Measurements from ENCODE around the gene CENPP.

The CENPP gene

DNA sequence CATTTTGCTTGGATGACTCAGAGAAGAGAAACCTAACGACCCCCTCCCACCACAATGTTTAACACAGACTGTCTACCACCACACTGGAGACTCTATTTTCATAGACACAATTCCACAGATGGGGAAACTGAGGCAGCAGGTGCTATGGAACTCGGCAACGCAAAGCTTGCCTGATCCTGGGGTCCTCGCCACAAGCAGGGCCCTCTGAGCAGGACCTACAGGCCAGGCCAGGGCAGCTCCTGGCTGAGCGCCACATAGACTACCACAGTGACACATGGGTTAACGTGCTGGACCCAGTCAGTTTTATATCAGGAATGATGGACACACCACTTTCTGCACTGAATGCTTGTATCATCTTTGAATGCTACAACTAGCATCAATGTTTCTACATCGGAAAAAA lies 332.4 kb downstream of the CENPP start:
- CTCF ChIA-PET: interaction anchor here (0.5 kb wide), 1 partner anchor 338 kb away, joined by 3 read pairs; no protein-coding TSS in a partner anchor
- POLR2A ChIA-PET: no interaction called here
- no peak for DNase-seq (ENCODE audit: extremely low spot score)
- TF ChIP-seq NFRKB (IDR thresholded peaks at IDR 0.05) (no peak), FOXA1 (IDR thresholded peaks at IDR 0.05) (no peak), ARNT (IDR thresholded peaks at IDR 0.05) (no peak), HDGF (IDR thresholded peaks at IDR 0.05; ENCODE audit: borderline replicate concordance) (no peak), SP1 (IDR thresholded peaks at IDR 0.05) (no peak), ZNF384 (IDR thresholded peaks at IDR 0.05) (no peak), SUZ12 (IDR thresholded peaks at IDR 0.05) (no peak), BHLHE40 (IDR thresholded peaks at IDR 0.05; ENCODE audit: borderline replicate concordance) (no peak)

DNA sequence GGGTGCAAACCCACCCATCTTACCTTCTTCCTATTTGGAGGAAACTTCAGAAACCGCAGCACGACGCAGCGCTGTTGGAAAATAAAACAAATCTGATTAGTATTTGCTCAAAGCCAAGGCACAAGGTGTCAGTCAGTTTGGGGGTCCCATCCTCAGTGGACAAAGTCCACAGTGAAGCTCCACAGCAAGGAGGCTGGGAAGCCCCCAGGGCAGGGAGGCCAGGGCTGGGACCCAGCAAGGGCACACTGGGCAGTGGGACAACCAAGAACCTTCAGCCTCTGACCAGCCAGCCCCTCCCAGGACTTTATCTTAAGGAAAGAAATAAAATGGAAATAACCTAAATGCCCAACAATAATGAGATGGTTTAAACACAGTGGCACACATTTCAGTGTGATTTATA lies 332.9 kb downstream of the CENPP start:
- TF ChIP-seq FOXM1 (IDR thresholded peaks at IDR 0.05; ENCODE audit: borderline replicate concordance) (no peak), L3MBTL2 (conservative IDR thresholded peaks at IDR 0.05) (no peak), NFRKB (IDR thresholded peaks at IDR 0.05) (no peak), FOXA1 (IDR thresholded peaks at IDR 0.05) (no peak), ARNT (IDR thresholded peaks at IDR 0.05) (no peak), ELF4 (IDR thresholded peaks at IDR 0.05) (no peak), BHLHE40 (IDR thresholded peaks at IDR 0.05; ENCODE audit: borderline replicate concordance) (no peak), TARDBP (IDR thresholded peaks at IDR 0.05) (no peak), SP1 (IDR thresholded peaks at IDR 0.05) (no peak), FOXK2 (IDR thresholded peaks at IDR 0.05) (no peak), LEF1 (IDR thresholded peaks at IDR 0.05; ENCODE audit: borderline replicate concordance) (no peak), ZNF384 (IDR thresholded peaks at IDR 0.05) (no peak)
- ChIA-PET POLR2A (no interaction called here), CTCF (interaction anchor here (0.5 kb wide), 1 partner anchor 338 kb away, joined by 3 read pairs; no protein-coding TSS in a partner anchor)
- no peak for DNase-seq (ENCODE audit: extremely low spot score)

DNA sequence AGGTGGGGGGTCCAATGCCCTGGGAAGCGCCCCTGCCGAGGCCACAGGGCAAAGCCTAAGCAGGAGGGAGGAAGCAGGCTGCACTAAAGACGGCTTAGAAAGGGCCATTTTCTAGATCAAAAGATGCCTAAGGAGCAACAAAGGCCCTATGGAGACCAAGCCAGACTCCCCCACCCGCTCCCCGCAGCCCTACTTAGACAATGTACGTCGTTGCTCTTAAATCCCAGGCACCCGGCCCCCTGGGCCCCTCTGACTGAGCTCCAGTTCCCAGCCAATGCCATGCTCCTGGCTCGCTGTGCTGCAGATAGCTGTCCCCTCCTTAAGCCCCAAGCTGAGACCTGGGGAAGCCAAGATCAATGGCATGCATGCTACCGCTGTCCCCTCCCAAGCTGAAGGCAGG lies 333.8 kb downstream of the CENPP start:
- TF ChIP-seq FOXA1 (IDR thresholded peaks at IDR 0.05) (no peak), TARDBP (IDR thresholded peaks at IDR 0.05) (no peak)
- CTCF ChIA-PET: interaction anchor here (1.4 kb wide), 1 partner anchor 131 kb away, joined by 5 read pairs; no protein-coding TSS in a partner anchor

DNA sequence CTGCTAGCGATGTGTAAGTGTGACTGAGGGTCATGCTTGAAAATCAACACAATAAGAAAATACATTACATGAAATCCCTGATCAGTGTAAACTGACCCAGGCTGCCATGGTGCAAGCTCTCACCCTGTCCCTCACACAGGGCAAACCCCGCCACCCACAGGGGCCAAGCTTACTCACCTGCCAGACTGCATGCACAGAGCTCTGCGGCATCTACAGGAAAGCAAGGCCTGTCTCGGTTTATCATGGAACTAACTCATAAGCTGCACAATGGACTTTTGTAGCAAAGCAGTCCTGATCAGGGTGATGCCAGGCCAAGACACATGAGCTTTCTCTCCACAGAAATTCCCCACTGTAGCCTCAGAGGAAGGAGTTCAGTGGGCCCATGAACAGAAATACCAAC lies 334.5 kb downstream of the CENPP start:
- ChIA-PET POLR2A (interaction anchor here (1.8 kb wide), 1 partner anchor 10 kb away, joined by 5 read pairs; the partner anchor contains the start of gene IPPK), CTCF (interaction anchor here (1.4 kb wide), 1 partner anchor 131 kb away, joined by 5 read pairs; no protein-coding TSS in a partner anchor)
- TF ChIP-seq SUZ12 (IDR thresholded peaks at IDR 0.05): no peak
- TF ChIP-seq CTBP1 (IDR thresholded peaks at IDR 0.05; ENCODE audit: borderline replicate concordance): no peak
- TF ChIP-seq FOXA1 (IDR thresholded peaks at IDR 0.05): no peak
- TF ChIP-seq SP1 (IDR thresholded peaks at IDR 0.05): no peak
- TF ChIP-seq TARDBP (IDR thresholded peaks at IDR 0.05): no peak
- TF ChIP-seq BHLHE40 (IDR thresholded peaks at IDR 0.05; ENCODE audit: borderline replicate concordance): no peak
- no peak for TF ChIP-seq HDGF (IDR thresholded peaks at IDR 0.05; ENCODE audit: borderline replicate concordance)
- no peak for TF ChIP-seq LEF1 (IDR thresholded peaks at IDR 0.05; ENCODE audit: borderline replicate concordance)
- no peak for TF ChIP-seq FOXM1 (IDR thresholded peaks at IDR 0.05; ENCODE audit: borderline replicate concordance)
- TF ChIP-seq ZNF384 (IDR thresholded peaks at IDR 0.05): no peak
- TF ChIP-seq L3MBTL2 (conservative IDR thresholded peaks at IDR 0.05): no peak
- TF ChIP-seq ELF4 (IDR thresholded peaks at IDR 0.05): no peak
- TF ChIP-seq ARNT (IDR thresholded peaks at IDR 0.05): no peak
- no peak for DNase-seq (ENCODE audit: extremely low spot score)

More for the DNA sequence above, 333.8 kb downstream of the CENPP start:
- POLR2A ChIA-PET: interaction anchor here (1.8 kb wide), 1 partner anchor 11 kb away, joined by 5 read pairs; the partner anchor contains the start of gene IPPK
- no peak for DNase-seq (ENCODE audit: extremely low spot score)

DNA sequence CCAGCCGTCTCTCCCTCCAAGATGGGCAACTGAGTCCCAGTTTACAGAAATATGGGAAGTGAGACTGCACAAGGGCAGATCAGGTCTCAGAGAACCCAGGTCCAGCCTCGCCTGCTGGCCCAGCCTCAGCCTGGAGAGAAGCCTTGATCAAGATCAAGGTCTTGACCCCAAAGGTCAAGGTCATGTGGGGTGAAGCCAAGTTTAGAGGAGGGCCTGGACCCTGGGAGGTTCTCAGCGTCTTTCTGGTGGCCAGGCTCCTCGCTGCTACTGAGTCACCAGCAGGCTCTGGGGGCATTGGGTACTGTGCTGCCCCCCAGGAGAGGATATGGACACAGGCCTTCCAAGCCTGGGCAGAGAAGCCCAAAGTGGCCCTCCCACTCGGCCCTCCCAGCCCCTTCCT lies 335.4 kb downstream of the CENPP start:
- TF ChIP-seq CTBP1 (IDR thresholded peaks at IDR 0.05; ENCODE audit: borderline replicate concordance): no peak
- no peak for TF ChIP-seq FOXM1 (IDR thresholded peaks at IDR 0.05; ENCODE audit: borderline replicate concordance)
- no peak for TF ChIP-seq BHLHE40 (IDR thresholded peaks at IDR 0.05; ENCODE audit: borderline replicate concordance)
- TF ChIP-seq HDGF (IDR thresholded peaks at IDR 0.05; ENCODE audit: borderline replicate concordance): no peak
- TF ChIP-seq ELF4 (IDR thresholded peaks at IDR 0.05): no peak
- no peak for TF ChIP-seq FOXA1 (IDR thresholded peaks at IDR 0.05)
- TF ChIP-seq ARNT (IDR thresholded peaks at IDR 0.05): no peak
- TF ChIP-seq, protein P1, sequence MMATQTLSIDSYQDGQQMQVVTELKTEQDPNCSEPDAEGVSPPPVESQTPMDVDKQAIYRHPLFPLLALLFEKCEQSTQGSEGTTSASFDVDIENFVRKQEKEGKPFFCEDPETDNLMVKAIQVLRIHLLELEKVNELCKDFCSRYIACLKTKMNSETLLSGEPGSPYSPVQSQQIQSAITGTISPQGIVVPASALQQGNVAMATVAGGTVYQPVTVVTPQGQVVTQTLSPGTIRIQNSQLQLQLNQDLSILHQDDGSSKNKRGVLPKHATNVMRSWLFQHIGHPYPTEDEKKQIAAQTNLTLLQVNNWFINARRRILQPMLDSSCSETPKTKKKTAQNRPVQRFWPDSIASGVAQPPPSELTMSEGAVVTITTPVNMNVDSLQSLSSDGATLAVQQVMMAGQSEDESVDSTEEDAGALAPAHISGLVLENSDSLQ (IDR thresholded peaks at IDR 0.05): no peak
- TF ChIP-seq TARDBP (IDR thresholded peaks at IDR 0.05): no peak
- TF ChIP-seq SP1 (IDR thresholded peaks at IDR 0.05): no peak
- no peak for TF ChIP-seq LEF1 (IDR thresholded peaks at IDR 0.05; ENCODE audit: borderline replicate concordance)
- DNase-seq (ENCODE audit: extremely low spot score): no peak
- POLR2A ChIA-PET: interaction anchor here (1.2 to 1.8 kb wide), 2 partner anchors 9 kb away, joined by 5 to 6 read pairs; partner anchors contain the start of gene IPPK
- CTCF ChIA-PET: interaction anchor here (1.4 kb wide), 1 partner anchor 130 kb away, joined by 5 read pairs; no protein-coding TSS in a partner anchor

DNA sequence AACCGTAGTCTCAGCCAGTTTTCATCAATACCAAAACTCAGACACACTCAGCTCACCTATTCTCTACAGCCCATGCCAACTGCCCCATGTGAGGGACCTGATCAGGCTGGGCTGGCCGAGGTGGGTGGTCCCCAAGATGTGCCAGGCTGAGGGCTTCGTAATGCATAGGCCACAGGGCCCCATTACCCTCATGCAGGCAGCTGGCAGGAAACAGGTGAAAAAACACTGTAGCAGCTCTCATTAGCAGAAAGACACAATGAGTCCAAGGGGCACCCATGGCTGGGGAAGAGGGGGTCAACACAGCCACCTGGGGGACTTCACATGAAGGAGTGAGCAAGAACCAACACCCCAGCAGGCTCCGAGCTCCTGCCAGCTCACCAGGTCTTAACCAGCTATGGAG lies 336.0 kb downstream of the CENPP start:
- POLR2A ChIA-PET: interaction anchor here (1.2 kb wide), 1 partner anchor 8 kb away, joined by 6 read pairs; the partner anchor contains the start of gene IPPK
- CTCF ChIA-PET: no interaction called here
- no peak for DNase-seq (ENCODE audit: extremely low spot score)
- TF ChIP-seq LEF1 (IDR thresholded peaks at IDR 0.05; ENCODE audit: borderline replicate concordance): no peak
- TF ChIP-seq FOXM1 (IDR thresholded peaks at IDR 0.05; ENCODE audit: borderline replicate concordance): no peak
- TF ChIP-seq SUZ12 (IDR thresholded peaks at IDR 0.05): no peak

DNA sequence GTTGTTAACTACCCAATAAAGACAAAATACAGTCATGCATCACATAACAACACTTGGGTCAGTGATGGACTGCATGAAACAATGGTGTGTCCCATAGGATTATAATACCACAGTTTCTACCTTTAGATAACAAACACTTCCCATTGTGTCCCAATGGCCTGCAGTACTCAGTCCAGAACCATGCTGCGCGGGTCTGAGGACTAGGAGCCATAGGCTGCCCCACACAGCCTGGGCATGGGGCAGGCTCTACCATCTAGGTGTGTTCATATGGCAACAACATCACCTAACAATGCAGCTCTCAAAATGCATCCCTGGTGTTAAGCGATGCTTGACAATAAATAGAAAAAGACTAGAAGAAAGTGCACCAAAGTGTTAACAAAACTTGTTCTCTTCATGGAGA lies 337.4 kb downstream of the CENPP start:
- TF ChIP-seq SP1 (IDR thresholded peaks at IDR 0.05) (no peak), BHLHE40 (IDR thresholded peaks at IDR 0.05; ENCODE audit: borderline replicate concordance) (no peak), FOXK2 (IDR thresholded peaks at IDR 0.05) (no peak), ZNF384 (IDR thresholded peaks at IDR 0.05) (no peak), FOXM1 (IDR thresholded peaks at IDR 0.05; ENCODE audit: borderline replicate concordance) (no peak), CTBP1 (IDR thresholded peaks at IDR 0.05; ENCODE audit: borderline replicate concordance) (no peak), FOXA1 (IDR thresholded peaks at IDR 0.05) (no peak), LEF1 (IDR thresholded peaks at IDR 0.05; ENCODE audit: borderline replicate concordance) (no peak), SUZ12 (IDR thresholded peaks at IDR 0.05) (no peak)
- TF ChIP-seq, protein P1 (IDR thresholded peaks at IDR 0.05): no peak
- ChIA-PET CTCF (no interaction called here), POLR2A (no interaction called here)
- no peak for DNase-seq (ENCODE audit: extremely low spot score)
